GM12874 (cell line): Measurements from ENCODE around the gene GM2A.

ENCODE experiments used
- TF ChIP-seq, protein P1 (sequence below): IDR thresholded peaks from 2 replicates; pipeline ENCODE4 v1.5.1; 2011; ENCODE audit warnings: low read depth, mild to moderate bottlenecking, control low read depth, low read length, moderate library complexity; ENCODE audit not compliant: insufficient read depth

Gene GM2A

GRCh38 chr5:151315998-151316597 lies 63.1 kb downstream of the GM2A start:
- TF ChIP-seq, protein P1, sequence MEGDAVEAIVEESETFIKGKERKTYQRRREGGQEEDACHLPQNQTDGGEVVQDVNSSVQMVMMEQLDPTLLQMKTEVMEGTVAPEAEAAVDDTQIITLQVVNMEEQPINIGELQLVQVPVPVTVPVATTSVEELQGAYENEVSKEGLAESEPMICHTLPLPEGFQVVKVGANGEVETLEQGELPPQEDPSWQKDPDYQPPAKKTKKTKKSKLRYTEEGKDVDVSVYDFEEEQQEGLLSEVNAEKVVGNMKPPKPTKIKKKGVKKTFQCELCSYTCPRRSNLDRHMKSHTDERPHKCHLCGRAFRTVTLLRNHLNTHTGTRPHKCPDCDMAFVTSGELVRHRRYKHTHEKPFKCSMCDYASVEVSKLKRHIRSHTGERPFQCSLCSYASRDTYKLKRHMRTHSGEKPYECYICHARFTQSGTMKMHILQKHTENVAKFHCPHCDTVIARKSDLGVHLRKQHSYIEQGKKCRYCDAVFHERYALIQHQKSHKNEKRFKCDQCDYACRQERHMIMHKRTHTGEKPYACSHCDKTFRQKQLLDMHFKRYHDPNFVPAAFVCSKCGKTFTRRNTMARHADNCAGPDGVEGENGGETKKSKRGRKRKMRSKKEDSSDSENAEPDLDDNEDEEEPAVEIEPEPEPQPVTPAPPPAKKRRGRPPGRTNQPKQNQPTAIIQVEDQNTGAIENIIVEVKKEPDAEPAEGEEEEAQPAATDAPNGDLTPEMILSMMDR: peak; percentile 89

- TF ChIP-seq, protein P1: no peak
Observed at GRCh38 chr5:151317871-151318270, 64.9 kb downstream of the GM2A start.

GRCh38 chr5:151318850-151319732 lies 66.1 kb downstream of the GM2A start:
- TF ChIP-seq, protein P1: peak; percentile 24; the same call in 1 of the 2 replicates
